NOMO-1 (cell line): ENCODE results near the gene ARMS2.

Experiments
- DNase-seq, 2 experiments: peaks; one replicate each; lab custom pipeline; 2025; ENCODE audit not compliant: unreplicated experiment in 2 of 2; lab: John Stamatoyannopoulos, UW

The ARMS2 gene, protein sequence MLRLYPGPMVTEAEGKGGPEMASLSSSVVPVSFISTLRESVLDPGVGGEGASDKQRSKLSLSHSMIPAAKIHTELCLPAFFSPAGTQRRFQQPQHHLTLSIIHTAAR

DNA sequence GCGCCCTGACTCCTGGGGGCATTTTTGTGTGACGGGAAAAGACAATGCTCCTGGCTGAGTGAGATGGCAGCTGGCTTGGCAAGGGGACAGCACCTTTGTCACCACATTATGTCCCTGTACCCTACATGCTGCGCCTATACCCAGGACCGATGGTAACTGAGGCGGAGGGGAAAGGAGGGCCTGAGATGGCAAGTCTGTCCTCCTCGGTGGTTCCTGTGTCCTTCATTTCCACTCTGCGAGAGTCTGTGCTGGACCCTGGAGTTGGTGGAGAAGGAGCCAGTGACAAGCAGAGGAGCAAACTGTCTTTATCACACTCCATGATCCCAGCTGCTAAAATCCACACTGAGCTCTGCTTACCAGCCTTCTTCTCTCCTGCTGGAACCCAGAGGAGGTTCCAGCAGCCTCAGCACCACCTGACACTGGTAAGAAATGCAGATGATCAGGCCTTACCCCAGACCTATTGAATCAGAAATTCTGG, at the start of gene ARMS2:
ARMS2 (plus strand) TSS at position 51 of the 478 bp plus-strand sequence; CDS start at position 126, 75 bp downstream.
- DNase-seq: no peak

DNA sequence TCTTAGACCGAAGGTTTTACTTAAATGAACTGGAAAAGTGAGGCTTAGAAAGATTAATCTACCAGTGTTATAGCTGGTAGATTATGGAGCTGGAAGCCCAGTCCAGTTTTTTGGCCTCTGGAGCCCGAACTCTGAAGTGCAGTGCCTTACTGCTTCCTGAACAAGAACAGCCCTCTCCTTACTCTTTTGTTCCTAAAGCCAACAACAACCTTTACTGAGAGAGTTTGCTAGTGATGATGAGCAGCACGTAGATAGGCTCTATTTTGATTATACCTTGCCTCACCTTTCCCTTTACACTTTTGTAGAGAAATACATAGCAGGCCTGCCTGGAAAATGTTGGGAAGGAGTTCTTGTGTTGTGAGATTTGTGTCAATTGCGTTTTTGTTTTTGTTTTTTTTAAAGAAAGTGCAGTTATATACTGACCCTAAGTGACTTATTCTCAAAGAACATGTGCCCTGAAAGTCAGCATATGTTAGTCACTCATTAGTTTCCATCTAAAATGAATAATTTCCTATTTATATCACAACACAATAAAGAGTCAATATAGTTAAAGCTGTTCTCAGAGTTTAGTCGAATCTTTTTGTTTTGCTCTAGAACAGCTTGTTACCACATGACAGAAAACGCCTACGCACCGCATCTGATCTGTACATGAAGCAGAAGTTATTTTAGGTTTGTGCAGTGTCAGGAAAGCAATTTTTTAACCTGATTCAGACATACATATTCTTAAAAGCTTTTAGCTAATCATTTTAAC, 46.9 kb upstream of the ARMS2 start:
- DNase-seq: no peak

DNA sequence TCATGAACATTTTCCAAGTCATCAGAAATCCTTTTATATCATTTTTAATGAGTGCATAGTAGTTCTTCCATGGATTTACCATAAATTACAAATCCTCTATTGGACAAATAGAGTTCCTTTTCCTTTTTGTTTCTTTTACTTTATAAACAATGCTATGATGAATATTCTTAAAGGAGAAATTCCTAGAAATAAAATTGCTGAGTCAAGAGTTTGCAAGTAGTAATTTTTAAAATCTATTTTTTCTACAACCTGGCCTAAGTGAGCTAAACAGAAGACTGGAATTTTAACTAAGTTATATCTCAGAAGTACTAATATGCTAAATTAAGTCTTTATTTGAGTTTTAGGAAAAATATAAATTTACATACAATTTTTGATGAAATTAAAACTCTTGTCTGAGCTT, 41.1 kb upstream of the ARMS2 start:
- no peak for DNase-seq

DNA sequence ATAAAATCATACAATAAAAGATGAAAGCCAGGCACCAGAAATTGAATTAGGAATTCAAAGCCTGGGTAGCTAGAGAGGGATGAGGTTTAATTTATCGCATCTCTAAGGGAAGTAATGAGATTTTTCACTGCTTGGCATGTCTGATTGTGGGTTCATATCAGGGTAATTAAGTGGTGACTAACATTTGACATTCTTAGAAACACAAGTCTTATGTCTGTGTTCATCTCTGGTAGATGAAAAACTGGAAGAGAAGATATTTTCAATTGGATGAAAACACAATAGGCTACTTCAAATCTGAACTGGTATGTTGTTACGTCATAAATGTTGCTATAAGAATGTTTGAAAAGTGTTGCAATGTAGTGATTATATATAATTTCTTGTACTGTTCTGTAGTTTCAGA, 36.8 kb upstream of the ARMS2 start:
- DNase-seq: no peak

DNA sequence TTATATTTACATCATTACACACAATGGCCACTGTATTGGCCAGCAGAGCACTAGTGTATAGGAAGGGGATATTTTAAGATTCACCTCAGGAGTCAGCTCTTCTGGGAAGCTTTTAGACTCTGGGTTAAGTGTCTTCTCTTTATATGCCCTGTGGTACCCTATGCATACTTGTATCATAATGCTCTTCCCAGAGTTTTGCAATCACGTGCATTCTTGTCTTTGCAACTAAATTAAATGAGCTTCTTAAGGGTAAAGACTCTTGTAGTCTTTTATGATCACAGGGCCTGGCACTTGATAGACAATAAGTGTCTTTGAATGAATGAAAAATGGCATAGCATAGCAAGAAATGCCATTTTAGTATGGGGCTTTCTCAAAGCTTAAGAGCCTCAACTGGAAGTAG, 35.4 kb upstream of the ARMS2 start:
- no peak for DNase-seq

DNA sequence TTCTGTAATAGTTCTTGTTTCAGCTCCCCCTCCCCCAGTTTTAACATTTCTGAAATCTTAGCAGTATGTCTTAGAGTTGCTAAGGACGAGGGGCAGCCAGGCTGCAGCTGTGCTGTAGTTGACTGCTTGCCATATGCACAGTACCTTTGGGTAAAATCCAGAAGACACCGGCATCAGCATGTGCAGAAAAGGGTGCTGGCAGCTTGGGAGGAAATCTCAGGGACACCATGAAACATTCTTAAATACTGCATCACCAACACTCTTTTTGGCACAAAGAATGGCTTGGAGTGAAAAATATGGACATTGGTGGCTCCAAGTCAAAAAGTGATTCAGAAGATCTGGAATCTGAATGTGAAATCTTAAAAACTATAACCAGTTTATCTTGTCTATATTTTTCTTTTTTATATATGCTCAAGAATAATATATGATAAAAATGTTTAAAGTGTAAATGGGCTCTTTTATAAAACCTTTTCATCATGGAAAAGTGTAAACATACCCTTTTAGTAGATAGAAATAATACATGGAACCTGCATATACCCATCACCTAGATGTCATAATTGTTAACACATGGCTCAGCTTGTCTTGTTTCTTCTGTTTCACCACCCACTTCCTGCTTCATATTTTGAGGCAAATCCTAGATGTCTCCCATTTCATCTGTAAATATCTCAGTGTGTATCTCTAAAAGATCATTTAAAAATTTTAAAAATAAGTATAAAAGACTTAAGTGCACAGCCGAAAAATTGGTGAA, 34.4 kb upstream of the ARMS2 start:
- no peak for DNase-seq

DNA sequence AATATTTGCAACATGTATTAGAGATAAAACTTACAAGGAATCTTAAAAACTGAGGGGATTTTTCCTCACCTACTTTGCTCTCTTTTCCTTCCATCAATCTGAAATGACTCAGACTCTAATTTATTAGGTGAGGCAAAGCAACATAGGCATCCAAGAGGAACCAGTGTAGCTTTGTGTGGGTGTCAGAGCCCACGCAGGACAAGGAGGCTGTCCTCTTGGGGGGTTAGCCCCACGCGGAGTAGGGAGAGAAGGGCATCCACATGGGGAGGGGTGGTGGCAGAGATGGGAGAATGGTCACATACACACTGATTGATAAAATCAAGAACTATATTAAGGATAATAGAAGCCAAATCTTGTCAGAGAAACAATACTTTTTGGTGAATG, 33.8 kb upstream of the ARMS2 start:
- DNase-seq: no peak

DNA sequence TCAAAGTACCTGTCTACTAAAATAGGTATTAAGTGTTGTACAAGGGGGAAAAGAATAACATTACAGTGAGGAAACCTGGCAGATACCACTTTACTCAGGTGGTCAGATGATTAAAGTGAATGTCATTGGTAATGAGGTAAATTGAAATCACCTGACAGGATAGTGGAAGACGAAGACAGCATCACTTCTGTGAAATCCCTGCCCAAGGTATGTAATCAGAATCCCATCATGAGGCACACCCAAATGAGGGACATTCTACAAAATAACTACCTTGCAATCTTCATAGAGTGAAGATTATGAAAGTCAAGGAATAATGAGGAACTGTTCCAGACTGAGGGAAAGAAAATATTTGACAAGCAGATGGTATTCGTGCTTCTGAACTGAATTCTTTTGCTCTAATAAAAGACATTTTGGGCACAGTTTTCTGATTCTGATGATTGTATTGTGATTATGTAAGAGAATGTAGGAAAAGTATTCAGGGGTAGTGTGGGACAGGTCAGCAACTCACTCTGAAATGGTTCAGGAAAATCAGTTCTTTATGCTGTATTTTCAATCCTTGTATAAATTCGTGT, 33.3 kb upstream of the ARMS2 start:
- DNase-seq: no peak

DNA sequence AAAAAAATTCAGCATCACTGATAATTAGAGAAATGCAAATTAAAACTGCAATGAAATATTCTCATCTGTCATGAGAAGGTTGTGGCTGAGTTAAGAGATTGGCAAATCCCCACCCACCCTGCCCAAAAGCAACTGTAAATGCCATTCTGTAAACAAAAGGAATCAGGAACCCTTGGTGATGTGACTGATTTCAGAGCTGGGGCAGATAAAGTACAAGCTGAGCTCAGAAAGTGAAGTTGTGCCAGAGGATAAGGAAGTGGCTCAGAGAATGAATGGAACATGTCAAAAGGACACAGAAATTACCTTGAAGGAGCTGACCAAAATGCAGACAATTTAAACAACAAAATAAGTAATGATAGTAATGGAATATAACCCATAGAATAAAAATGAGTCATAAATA, 32.7 kb upstream of the ARMS2 start:
- DNase-seq: no peak

DNA sequence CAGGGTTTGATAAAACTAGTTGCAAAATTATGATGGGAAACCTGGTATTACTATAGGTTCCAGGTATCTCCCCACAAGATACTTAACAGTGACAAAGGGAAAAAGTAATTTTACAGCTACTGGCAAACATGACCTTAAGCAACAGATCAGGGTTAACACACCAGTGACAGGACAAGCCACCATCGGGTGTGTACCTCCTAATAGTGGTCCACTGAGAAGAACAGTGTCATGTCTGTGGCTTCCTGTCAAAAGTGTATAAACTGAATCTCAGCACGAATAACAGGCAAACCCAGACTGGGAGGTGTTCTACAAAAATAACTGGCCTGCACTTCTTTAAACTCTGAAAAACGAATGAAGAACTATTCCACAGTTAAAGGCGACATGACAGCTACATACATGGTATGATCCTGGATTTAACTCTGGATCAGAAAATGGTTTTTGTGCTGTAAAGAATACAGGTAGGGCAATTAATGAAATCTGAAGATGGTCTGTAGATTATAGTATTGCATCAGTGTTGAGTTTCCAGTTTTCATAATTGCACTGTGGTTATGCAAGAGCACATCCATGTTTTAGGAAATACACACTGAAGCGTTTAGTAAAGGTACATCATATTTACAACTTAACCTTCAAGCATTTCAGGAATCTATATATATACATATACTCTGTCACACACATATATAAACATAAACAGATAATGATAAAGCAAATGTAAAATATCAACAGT, 32.0 kb upstream of the ARMS2 start:
- no peak for DNase-seq

DNA sequence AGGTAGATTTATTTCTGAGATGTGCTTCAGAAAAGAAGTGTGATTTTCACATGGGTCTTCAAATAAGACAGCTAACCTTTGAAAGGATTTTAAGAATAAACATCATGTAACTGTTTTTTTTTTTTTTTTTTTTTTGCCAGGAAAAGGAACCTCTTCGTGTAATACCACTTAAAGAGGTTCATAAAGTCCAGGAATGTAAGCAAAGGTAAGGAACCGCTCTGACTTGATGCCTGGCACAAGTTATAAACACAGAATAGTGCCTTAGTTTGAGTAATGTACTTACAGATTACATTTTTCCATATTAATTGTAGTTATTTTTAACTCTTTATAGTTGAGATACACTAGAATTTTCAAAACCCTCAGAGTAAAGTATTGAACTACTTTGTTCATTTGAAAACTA, 30.4 kb upstream of the ARMS2 start:
- DNase-seq: no peak

DNA sequence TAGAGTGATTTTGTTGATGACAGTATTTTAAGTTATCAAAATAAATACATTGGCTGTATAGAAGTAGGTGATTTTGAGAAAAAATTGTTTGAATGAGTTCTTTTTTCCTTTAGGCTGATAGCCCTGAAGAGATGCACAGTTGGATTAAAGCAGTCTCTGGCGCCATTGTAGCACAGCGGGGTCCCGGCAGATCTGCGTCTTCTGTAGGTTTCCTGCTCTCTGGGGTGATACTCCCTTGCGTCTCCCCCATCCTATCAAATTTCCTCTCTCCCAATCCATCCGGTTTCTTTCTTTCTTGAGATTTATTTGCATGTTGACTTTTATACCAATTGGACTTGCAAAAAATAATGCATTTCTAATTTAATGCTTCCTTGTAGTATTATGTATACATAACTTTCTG, 27.6 kb upstream of the ARMS2 start:
- no peak for DNase-seq

DNA sequence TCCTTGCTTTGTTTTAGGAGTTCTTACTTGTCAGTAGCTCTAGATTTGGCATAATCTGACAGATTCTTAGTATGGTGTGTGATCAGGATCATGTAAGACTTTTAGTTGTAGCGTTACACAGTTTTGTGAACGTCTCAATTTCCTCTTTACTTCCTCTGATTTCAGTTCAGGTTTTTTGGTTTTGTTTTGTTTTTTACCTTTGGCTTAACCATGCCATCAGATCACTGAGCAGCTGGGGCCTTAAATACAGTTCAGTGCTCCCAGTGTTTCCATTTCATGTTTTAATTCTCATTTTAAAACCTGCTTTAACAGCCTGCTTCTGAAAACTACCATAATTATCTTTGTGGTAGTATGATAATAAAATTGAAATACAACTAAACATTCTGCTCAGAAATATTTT, 27.2 kb upstream of the ARMS2 start:
- DNase-seq: no peak

DNA sequence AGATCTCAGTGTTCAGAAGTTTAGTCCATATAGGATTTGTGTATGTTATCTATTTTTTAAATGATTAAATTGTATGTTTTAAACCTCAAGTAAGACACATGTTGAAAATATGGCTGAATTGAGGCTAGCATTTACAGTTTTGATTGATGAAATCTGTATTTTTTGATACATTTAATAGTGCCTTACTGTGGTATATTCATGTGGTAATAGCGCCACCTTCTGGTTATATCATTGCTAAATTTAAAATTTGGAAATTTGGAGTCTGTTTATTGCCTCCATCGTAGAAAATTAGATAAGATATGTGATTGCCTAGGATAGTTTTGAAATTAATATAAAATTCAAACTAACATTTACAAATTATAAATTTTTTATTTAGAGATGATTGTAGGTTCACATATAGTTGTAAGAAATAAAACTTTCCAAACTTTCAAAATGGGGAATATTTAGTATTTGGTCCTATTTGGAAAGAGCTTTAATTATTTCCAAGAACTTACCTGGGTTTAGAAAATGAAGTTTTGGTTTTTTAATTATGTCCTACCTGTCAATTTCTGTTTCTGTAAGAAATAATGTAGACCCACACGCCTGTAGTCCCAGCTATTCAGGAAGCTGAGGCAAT, 19.1 kb upstream of the ARMS2 start:
- peak in 1 of 2 experiments; percentile 43 for DNase-seq

DNA sequence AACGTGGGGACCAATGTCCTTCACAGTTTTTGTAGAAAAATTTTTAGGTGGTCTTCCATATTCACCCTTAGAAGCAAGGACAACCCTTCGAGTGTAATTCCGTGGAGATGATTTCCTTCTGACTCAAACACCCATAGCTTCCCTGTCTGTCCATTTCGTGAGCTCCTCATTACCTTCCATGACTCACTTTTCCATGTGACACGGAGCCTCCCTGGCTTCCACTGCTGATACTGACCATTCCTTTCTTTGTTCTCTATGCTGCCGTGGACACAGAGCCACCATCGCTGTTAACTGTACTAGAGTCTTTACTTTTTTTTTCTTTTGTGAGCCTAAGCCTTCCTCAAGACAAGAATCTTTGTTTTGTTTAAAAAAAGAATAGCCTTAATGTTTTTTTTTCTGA, 12.5 kb upstream of the ARMS2 start:
- no peak for DNase-seq

DNA sequence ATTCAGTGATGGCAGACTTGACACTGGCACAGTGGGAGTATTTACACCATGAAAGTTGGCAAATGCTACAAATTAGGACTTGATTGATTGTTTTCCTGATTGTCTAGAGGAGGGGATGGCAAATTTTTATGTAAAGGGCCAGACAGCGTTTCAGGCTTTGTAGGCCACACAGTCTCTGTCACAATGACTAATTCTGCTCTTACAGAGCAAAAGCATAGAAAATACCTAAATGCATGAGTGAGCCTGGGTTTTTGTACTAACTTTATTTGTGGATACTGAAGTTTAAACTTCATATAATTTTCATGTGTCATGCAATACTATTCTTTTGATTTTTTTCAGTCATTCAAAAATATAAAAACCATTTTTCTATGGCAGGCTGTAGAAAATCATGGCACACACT, 9.0 kb upstream of the ARMS2 start:
- DNase-seq: no peak

DNA sequence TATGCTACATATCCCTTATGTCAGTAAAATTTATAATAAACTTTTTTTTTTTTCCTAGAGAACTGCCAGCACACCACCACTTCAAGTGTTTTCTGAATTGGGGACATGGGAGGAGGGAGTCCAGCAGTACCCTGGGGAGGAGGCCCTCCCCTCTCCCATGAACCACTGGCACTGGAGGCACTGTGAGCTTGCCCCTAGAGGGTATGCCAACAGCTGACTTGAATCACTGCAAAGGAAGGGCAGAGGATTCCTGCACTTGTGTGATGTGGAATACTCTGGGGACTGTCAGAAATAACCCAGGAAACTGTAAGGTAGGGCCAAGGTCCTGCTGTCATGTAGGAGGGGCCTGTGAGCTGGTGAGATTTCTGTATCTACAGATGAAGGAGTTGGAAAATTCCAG, 8.5 kb upstream of the ARMS2 start:
- DNase-seq: no peak

DNA sequence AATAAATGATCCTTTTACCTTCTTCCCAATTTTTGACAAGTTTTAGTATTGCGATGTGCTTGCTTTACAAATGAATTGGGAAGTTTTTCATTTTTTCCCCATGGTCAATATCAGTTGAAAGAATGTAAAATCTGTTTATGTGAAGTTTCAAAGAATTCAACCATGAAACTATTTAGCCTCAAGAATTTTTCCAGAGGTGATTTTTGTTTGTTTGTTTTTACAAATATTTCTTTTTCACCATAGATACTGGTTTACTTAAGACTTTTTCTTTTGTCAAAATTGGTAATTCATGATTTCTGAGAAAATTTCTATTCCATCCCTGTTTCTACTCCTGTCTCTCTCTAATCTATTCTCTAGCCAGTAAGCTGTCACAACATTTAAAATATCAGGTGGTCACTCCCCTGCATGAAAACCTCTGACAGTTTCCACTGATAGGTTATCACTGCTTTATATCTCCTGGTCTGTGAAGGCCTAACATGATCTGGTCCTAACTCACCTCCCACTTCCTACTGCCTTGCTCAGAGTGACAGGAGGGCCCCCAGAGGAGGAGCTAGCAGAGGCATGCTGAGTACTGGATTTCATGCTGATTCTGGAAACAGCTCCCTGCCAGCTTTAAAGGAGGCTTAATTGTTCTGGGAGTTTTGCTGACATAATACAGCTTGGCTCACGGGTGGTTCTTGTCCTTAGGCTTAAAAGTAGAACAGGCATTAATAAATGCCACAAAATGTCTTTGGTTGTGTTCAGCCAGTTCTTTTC, 7.6 kb upstream of the ARMS2 start:
- no peak for DNase-seq

DNA sequence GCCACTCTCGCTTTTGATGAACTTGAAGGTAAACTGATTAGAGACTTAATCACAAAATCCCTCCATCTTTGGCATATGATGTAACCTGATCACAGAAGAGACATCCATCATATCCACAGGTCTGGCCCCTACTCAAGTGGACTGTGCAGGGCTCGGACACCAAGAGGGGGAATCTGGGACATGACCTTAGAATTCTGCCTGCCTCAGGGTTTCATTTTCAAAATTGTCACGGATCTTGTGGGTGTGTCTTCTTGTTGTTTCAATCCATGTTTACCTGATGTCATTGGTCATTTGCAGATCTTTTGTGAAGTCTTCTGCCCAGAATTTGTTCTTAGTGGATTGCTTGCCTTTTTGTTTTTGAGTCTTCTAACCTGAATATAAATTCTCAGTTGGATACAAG, 5.9 kb upstream of the ARMS2 start:
- no peak for DNase-seq

DNA sequence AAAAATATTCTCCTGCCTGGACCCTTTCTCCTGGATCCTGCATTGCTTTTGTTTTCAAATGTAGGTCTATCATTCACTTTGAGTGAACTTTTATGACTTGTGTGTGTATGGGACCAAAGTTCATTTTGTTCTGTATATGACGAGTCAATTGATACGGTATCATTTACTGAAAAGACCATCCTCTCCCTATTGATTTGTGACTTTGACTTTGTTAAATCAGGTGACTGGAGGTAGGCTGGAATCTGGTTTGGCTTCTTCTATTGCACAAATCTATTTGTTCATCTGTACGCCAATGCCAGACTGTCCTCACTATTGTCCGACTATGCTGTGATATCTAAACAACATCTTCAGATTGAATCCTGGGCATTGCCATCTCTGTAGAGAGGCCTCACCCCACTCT, 5.3 kb upstream of the ARMS2 start:
- no peak for DNase-seq
